ENCODE data around the gene CABP2. TPM values are rescaled to one million over a fixed set of nuclear protein-coding genes. Genes with fewer than 3 reads are reported as not detected.
"Not testable (repeated sequence)": the region's sequence is repeated elsewhere in the genome, so short reads cannot be mapped to it uniquely, and the experiment has no call there.

Gene CABP2
- total RNA-seq, 1 donor from 2014 or later, result not detected

- intact Hi-C loops (cut with DNase I); DNase-seq (ENCODE audit: low spot score): not testable (repeated sequence)
These were observed 11.7 kb downstream of the CABP2 start for GRCh38 chr11:67511558-67511957.

GRCh38 chr11:67510023-67510345 lies 13.3 kb downstream of the CABP2 start:
- no peak for DNase-seq (ENCODE audit: low spot score)
- intact Hi-C loops (cut with DNase I), result no loop called here

- intact Hi-C loops (cut with DNase I), result loop anchor here (2.0 to 5.0 kb wide), 2 partner anchors 74 to 151 kb away; partner anchors contain the start of gene GSTP1
- peak; percentile 98 for DNase-seq (ENCODE audit: low spot score)
These were observed 14.6 kb downstream of the CABP2 start for GRCh38 chr11:67508486-67509121.

- DNase-seq (ENCODE audit: low spot score), result peak; percentile 100
- intact Hi-C loops (cut with DNase I), result loop anchor here (2.0 to 5.0 kb wide), 4 partner anchors 39 to 151 kb away; partner anchors contain the start of genes GSTP1, RAD9A and TMEM134
These were observed 15.3 kb downstream of the CABP2 start, which contains the start of gene CDK2AP2 for GRCh38 chr11:67507864-67508485. TSS of gene CDK2AP2 (minus strand) at chr11:67508162. CDS start at chr11:67508082, 80 bp downstream.

DNA sequence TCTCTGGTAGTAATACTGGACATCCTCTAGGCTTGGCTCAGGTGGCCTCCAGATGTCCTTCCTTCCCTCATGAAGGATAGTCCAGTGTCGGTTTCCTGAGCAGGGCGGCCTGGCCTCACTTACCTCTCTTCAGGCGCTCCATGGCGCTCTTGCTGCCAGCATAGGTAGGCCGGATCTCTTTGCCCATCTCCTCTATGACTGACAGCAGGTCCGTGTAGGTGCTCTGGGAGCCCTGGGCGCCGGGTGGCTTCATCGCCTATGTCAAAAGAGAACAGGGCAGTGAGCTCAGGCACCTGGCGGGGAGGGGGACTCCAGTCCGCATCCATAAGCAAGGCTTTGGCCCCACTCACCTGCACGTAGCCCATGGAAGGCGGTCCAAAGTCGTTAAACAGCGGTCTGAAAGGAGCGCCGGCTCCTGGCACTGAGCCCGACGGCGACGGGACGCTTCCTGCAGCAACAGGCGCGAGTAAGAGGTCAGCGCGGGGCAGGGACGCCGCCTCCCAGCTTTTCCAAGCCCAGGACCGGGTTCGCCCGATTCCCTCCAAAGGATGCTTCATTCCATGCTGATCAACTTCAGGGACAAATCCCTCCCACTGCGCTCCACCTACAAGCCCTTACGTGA lies 15.9 kb downstream of the CABP2 start:
- no peak for DNase-seq (ENCODE audit: low spot score)
- intact Hi-C loops (cut with DNase I), result loop anchor here (2.0 to 5.0 kb wide), 3 partner anchors 39 to 150 kb away; partner anchors contain the start of genes RAD9A and TMEM134

DNA sequence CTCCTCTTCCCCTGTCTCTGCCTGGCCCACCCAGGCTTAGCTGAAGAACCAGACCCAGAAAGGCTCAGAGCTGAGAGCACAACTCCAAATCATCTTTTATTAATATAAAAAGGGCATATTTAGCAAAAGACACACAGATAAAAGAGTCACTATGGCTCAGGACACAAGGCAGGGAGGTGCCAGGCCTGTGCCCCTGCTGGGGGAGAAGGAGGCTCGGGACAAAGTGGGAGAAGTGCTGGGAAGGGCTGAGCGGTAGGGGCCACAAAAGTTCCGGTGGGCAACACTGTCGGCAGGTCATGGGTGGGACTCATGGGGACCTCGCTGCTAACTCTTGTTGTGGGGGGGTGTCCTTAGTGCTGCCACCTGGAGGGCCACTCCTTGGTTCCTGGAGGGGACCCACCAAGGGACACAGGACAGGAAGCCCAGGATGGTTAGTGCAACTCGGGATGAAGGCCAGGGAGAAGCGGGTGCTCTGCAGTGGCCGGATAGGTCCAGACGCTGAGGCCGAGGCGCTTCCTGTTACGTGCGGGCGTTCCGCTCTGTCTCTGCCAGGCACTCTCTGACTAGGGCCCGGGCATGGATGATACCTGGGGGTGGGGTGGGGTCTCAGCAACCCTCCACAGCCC lies 16.7 kb downstream of the CABP2 start:
- no peak for DNase-seq (ENCODE audit: low spot score)
- intact Hi-C loops (cut with DNase I), result loop anchor here (2.0 to 5.0 kb wide), 3 partner anchors 38 to 149 kb away; partner anchors contain the start of genes RAD9A and TMEM134

- intact Hi-C loops (cut with DNase I), result loop anchor here (2.0 to 5.0 kb wide), 3 partner anchors 37 to 148 kb away; partner anchors contain the start of genes RAD9A and TMEM134
- peak; percentile 94 for DNase-seq (ENCODE audit: low spot score)
These were observed 17.4 kb downstream of the CABP2 start for GRCh38 chr11:67505605-67506396.

GRCh38 chr11:67504950-67505581 lies 18.2 kb downstream of the CABP2 start, which contains the start of gene PITPNM1:
TSS of gene PITPNM1 (minus strand) at chr11:67505363. CDS start at chr11:67504180, 1,183 bp downstream.
- intact Hi-C loops (cut with DNase I), result loop anchor here (5.0 kb wide), 1 partner anchor 148 kb away; no protein-coding TSS in a partner anchor
- DNase-seq (ENCODE audit: low spot score), result peak; percentile 92

- DNase-seq (ENCODE audit: low spot score), result no peak
- intact Hi-C loops (cut with DNase I), result no loop called here
These were observed 19.0 kb downstream of the CABP2 start for GRCh38 chr11:67504005-67504949.

DNA sequence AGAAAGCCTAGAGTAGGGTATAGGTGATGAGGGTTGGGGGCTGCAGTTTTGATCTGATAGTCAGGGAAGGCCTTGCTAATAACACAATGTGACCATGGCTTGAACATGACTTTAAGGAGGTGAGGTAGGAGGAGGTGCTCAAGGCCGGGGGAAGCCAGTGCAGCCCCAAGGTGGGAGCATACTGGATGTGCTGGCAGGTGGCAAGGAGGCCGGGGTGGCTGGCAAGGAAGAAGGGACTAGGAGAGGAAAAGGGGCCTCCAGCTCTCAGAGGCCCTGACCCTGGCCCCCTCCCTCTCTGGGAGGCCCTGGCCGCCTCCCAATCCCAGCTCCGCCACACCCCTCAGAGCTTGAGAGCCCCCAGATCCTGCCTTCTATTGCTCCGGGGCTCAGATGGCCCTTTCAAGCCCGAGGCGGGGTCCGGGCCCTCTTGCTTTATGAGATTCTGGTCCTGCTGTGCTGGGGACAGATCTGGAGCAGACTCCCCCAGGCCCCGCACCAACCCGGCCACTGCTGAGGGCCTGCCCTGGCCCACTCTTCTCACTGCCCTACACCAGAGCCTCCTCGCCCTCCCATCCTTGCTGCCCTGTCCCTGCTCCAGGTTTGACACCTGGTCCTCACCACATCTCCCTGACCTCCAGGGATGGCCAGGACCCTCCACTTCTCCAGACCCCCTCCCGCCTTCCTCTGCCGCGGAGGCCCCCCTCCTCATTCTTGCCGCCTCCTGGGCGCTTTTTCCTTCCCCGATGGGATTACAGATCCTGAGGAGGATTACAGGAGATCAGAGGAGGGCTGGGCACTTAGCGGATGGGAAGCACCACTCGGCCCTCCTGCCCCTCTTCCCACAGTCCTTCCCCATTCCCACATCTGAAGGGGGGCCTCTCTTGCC lies 19.9 kb downstream of the CABP2 start:
- intact Hi-C loops (cut with DNase I), result no loop called here
- no peak for DNase-seq (ENCODE audit: low spot score)

- intact Hi-C loops (cut with DNase I), result no loop called here
- no peak for DNase-seq (ENCODE audit: low spot score)
These were observed 20.8 kb downstream of the CABP2 start for GRCh38 chr11:67502328-67502979.

DNA sequence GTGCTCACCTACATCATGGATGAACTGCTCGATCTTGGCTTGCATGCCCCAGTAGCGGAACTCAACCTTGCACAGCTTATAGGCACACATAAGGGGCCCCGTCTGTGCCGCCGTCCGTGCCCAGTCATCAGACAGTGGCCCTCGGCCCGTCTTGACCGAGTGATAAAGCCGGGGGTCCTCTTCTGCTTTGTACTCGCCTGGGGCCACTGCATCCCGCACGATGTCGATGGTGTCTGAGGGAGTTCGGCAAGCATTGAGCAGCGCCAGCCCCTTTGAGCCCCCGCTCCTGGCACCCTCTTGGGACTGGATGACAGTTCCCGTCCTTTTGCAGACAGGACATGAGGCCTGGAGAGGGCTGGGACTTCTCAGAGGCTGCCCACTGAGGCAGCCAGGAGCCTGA lies 21.4 kb downstream of the CABP2 start:
- no peak for DNase-seq (ENCODE audit: low spot score)
- intact Hi-C loops (cut with DNase I), result no loop called here

- intact Hi-C loops (cut with DNase I), result no loop called here
- DNase-seq (ENCODE audit: low spot score), result no peak
These were observed 22.2 kb downstream of the CABP2 start for GRCh38 chr11:67500831-67501715.

- intact Hi-C loops (cut with DNase I), result no loop called here
- DNase-seq (ENCODE audit: low spot score), result no peak
These were observed 22.8 kb downstream of the CABP2 start for GRCh38 chr11:67500484-67500821.

GRCh38 chr11:67499808-67500483 lies 23.3 kb downstream of the CABP2 start:
- intact Hi-C loops (cut with DNase I), result no loop called here
- no peak for DNase-seq (ENCODE audit: low spot score)
